Activated CD4-positive, alpha-beta T cell treated with anti-CD3 and anti-CD28 coated beads, Interleukin-2, amount 50 U/mL, for 48 hours (primary cell): ENCODE measurements around the gene THOC1.
"Not testable (repeated sequence)": the region's sequence is repeated elsewhere in the genome, so short reads cannot be mapped to it uniquely, and the experiment has no call there.

ENCODE experiments used
- DNase-seq, 2 experiments: peaks; one replicate each; pipeline ENCODE4 v3.0.0-alpha.2; 2020

Gene THOC1

GRCh38 chr18:267688-268552, at the start of gene THOC1:
Gene THOC1, minus strand, starts transcription at chr18:268047. Its CDS starts 28 bp downstream, at chr18:268019.
- peak; percentile 94 to 96 for DNase-seq

DNA sequence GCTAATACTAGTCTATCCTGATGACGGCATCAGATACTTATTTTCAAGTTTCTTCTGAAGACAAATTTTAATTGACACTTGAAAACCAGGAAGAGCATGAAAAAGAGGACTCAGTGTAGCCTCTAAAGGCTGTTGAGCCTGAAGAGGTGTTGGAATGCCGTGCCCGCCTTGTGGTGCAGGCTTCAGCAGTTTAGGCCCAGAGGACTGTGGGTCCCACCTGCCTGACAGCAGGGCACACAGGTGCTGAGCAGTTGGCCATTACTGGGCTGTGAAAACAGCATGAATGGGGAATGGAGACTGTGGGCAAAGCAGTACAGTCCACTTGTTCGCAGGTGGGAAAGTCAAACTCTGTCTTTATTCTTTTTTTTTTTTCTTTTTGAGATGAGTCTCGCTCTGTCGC, 49.8 kb upstream of the THOC1 start:
- DNase-seq: no peak

DNA sequence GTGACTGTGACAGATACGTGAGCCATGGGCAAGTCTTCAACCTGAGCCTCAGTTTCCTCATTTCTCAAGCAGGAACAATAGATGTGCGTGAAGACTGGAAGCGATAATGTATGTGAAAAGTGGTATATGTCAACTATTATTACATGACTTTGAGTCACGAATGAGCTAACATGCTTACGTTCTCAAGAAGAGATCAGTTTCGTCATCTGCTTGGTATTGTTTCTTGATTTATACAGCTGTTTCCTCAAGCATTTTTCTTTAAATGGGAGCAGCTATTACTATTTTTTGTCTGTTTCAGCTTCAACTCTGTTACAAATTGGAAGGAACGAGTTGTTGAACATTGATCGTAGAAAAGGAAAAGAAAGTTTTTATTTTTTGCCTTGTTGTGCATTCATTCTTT, 48.5 kb upstream of the THOC1 start:
- DNase-seq: no peak

DNA sequence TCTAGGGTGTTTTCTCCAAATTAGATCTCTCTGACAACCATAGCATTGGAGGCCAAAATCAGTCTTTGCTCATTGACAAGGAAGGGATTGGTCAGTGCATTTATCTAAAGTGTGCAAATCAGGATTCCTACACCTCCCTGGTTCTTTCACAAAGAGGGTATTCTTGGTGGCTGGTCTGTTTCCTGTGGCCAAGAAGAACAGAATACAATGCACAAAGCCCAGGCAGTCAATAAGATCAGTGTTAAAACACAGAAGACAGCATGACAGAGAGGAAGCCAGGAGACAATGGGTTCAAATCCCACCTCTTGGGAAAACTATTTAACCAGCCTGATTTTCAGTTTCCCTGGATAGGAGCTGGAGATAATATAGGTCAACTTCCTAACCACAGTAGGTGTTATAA, 46.1 kb upstream of the THOC1 start:
- no peak for DNase-seq

DNA sequence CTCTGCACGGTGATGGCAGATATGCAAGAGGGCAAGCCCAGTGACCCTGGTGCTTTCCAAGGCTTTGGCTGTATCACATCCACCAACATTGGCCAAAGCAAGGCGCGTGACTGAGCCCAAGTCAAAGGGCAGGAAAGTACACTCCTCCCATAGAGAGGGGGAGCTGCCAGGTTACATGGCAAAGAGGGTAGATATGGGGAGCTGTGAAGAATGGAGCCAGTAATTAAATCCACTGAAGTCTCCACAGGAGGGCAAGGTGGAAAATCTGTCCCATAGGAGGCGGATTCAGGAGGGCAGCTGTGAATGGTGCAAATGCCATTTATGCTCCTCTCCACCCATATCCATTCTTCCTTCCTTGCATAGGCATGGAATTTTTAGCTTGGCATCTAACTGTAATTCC, 44.6 kb upstream of the THOC1 start:
- DNase-seq: no peak

DNA sequence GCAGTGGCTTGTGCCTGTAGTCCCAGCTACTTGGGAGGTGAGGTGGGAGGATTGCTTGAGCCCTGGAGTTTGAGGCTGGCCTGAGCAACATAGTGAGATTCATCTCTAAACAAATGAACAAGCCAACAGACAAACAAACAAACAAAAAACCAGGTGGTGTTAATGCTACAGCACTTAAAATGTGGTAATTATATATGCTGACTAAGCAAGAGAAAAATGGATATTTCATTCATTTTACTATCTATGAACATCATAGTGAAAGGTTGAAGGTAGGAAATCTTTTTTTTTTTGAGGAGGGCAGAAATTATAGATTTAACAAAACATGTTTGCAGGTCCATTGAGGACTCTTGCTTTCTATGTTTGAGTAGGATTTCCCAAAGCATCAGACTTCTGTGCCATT, 42.2 kb upstream of the THOC1 start:
- DNase-seq: no peak

GRCh38 chr18:308086-308485, 40.2 kb upstream of the THOC1 start:
- not testable (repeated sequence) for DNase-seq

GRCh38 chr18:306608-307255, 38.9 kb upstream of the THOC1 start:
- DNase-seq: no peak

DNA sequence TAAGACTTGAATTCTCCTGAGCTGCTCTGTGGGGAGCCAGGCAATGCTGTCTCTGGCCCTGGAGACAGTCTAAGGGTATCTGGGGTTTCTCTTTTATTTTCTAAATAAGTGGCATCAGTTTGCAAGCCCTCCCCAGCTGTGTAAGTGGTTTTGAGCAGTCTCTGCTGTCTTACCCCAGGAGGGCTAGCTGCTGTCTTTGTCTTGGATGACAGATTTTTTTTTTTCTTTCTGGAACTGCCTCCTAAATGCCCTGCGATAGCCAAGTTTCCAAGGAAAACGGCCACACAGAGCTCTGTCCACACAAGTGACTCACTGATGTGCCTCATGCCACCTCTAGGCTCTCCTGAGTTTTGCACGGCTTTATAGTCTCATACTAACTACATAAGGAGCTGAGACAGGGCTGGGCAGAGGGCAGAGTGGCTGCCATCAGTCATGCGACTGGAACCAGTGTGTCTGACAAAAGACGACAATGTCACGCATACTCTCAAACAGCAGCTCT, 37.2 kb upstream of the THOC1 start:
- no peak for DNase-seq

DNA sequence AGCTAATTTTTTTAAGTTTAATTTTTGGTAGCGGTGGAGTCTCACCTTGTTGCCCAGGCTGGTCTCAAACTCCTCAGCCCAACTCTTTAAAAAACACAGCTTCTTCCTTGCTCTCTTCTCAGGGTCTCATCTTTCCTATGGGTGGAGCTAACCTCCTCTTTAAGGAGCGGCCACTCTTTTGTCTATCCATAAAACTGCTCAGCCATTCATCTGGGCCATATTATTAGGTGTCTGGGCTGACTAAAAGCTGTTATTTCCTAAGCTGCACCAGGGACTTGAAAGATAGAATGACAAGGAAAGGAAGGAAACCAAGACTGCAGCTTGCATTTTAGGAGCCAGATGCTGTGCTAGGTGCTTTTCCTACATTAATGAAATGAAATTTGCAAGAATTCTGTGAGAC, 35.8 kb upstream of the THOC1 start:
- DNase-seq: no peak

- DNase-seq: no peak
These were observed 35.2 kb upstream of the THOC1 start for GRCh38 chr18:303011-303410.

DNA sequence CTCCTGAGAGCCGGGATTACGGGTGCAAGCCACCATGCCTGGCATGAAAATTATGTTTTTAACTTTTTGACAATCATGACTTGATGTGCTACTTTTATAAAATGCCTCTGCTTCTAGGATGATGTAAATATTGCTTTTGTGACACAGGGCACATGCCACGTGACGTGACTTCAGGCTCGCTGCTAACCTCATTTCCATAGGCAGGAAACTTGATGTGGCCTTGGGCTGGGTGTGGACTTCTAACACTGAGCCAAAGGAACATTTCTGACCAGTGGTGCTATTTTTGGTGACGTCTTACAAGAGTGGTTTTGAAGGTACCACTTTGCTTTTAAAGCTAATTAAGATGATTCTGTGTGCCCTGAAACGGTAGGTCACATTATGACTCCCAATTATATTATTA, 34.2 kb upstream of the THOC1 start:
- no peak for DNase-seq

DNA sequence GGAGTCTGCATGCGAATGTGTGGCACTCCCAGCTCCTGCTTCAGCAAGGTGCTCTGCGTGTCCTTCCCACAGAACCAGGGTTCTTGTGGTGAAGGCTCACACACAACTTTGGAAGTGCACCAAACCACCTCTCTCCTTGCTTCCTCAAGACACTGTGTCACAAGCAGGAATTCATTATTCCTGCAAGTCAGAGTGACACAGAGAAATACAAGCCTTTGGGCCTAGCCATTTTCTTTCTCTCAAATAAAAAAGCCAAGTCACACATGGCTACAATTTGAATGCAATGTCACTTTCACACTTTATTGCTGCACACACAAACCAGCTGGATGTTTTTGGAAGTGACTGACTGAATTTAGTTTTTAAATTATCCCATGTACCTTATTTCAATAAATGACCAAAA, 30.1 kb upstream of the THOC1 start:
- no peak for DNase-seq

DNA sequence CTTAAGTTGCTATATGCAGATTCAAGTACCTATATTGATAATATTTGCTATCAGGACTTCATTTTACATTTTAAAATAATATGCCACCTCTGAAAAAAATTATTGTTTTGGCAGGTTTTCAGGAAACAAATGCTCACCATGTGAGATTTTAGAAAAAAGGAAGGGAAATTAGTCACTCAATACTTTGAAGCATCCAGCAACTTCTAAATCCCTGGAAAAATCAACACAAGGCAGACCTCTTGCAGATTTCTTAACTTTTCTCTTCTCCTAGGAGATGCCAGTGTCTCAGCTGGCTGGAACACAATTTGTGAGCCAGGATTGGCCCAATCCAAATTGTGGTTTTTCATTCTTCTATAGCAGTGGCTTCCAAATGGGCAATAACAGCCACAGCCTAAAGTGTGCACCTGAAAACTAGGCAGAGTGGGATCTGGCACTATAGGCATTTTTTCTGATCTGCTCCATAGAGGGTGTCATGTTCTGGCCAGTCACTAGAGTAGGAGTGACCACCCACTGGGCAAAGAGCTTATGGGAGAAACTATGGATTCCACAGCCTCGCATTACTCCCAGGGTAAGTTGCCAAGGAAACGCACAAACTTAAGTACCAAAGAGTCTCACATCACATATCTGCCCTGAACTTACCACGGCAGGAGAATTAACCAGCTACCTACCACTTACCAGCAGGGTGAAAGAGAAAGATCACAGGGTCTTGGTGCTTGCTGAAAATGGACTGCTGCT, 28.1 kb upstream of the THOC1 start:
- DNase-seq: no peak

DNA sequence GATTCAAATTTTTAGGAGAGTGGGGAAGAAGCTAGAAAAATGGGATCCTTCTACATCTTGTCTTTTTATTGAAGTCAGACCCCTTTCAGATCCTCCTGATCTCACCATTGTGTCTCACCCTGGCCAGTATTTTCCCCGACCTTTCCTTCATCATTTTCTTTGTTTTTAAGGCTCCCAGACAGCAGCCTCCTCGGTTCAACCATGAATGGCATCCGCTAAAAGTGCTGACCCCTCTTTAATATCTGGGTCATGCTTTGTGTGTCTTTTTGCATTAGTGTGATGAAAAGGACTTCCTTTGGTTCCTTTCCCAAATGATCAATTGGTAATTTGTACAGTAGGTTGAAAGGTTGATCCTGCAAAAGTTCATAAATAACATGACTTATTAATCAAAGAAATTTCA, 26.7 kb upstream of the THOC1 start:
- no peak for DNase-seq

DNA sequence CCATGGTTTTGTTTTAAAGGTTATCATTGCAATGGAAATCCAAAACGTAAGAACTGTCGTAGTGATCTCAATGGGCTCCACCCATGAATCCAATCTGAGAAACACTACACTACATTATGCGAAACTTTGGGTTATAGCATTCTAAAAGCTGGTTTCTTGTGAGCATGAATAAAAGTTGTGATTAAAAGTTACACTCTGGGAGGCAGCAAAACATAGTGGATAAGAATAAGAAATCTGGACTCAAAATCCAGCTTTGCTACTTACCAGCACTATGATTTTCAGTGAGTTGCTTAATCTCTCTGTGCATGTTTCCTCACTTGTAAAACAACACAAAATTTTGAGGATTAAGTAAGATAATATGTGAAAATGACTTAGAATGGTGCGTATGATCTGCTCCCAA, 25.7 kb upstream of the THOC1 start:
- no peak for DNase-seq

DNA sequence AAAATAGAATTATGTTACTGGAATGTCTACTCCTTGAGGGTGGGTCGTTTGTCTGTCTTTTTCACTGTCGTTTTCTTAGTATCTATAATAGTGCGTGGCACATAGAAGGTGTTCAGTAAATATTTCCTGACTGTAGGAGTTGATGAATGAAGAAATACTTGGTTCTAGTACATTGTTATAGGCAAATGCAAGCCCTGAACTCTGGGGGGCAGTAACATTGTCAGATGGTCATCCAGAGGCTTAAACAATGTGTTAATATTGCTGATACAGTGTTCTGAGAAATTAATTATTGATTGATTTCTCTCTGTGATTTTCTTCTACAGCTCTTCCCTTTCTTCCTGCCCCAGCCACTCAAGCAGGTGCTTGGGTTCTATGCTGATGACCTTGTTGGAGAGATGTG, 24.4 kb upstream of the THOC1 start:
- DNase-seq: no peak

- DNase-seq: not testable (repeated sequence)
These were observed 22.1 kb upstream of the THOC1 start for GRCh38 chr18:289970-290369.

GRCh38 chr18:289026-289425, 21.2 kb upstream of the THOC1 start:
- no peak for DNase-seq

DNA sequence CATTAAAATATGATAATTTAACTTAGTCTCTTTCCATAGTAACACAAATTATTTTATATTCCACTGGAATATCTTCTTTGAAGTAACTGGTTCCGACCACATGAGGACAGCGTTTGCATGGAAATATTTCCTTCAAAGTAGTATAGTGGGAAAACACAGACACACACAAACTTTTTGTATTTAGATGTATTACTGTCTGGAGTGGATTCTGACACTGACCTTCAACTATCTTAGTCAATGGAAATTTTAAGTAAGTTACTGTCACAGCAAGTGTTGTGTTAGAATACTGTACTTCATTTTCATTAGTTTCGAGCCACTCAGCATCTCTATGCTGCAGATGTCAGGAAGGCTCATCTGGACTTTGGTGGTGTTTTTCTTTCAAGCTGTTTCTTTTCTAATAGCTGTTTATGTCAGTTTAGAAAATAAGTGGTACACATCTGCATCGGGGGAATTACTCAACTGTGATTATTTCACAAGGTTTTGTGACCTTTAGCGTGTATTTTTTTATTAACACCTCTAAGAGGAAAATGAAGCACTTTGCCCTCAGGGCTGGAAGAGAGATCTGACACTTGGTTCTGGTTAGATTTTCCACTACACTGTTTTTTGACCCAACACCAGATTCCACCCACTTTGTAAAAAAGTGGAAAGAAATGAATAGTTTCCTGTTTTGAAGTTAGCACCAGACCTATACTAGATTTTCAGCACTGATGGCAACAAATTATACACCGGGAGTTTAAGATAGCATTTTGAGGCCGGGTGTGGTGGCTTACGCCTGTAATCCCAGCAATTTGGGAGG, 18.9 kb upstream of the THOC1 start:
- DNase-seq: no peak

- DNase-seq: no peak
These were observed 18.0 kb upstream of the THOC1 start for GRCh38 chr18:285817-286216.

DNA sequence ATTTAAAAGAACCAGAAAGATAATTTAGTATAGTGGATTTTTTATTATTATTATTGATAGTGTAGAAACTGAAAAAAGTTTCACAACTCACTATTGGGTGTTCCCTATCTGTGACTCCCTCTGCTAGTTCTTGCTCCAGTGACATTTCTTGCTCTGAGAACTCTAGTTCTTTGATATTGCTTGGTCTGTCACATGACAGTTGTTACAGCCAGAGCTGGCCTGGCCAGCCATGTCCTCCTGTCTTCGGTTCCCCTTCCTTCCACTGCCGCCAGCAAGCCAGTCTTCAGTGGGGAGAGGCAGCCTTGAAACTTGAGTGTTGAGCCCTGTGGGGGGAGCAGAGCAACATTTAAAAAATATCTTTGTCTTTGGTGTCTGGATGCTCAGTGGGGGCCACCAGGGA, 7.6 kb upstream of the THOC1 start:
- DNase-seq: no peak

DNA sequence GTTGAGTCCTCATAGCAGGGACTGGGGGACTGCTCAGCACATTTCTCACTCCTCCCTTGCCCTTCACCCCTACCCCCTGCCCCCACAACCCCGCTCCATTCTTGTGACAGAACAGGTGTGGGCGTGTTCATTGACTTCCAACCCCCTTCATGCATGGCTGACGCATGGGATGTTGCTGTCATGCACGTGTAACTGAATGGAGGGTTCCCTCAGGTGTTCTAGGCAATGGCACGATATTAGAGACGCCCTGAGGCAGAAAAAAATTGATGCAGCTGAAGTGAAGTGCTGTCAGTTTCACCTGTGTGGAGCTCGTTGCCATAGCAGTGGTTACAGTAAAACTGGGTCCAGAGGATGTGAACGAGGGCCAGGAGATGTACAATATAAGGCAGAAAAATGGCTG, 6.5 kb upstream of the THOC1 start:
- no peak for DNase-seq
